Prostate gland (tissue), 2 donors: ENCODE results near the gene LRIT1. TPM values are rescaled to one million over a fixed set of nuclear protein-coding genes. Genes with fewer than 3 reads are reported as not detected.
A peak's percentile ranks its signal among the peaks of the same experiment; 100 is the strongest.

Experiments
- DNase-seq: peaks from one replicate; pipeline ENCODE4 v3.0.0-alpha.2; 2019; ENCODE audit warnings: low spot score
- H3K27ac ChIP-seq, 2 donors: fragments of 200-600 bp; sonication (generic); 2 replicates each; pipeline ENCODE4 v1.5.1; 2017 to 2019
- H3K27me3 ChIP-seq: fragments of 200-600 bp; sonication (generic); replicated peaks from 2 replicates; pipeline ENCODE4 v1.5.1; 2019; ENCODE audit not compliant: insufficient read depth
- H3K36me3 ChIP-seq, 2 donors: fragments of 200-600 bp; sonication (generic); 1 replicate in 1 of 2; 2 replicates in 1 of 2; pipeline versions ENCODE4 v1.5.1 to v1.8.1; 2017 to 2019
- H3K4me1 ChIP-seq: fragments of 200-600 bp; sonication (generic); replicated peaks from 2 replicates; pipeline ENCODE4 v1.5.1; 2019
- H3K4me3 ChIP-seq, 2 donors: fragments of 200-600 bp; sonication (generic); 2 replicates each; pipeline ENCODE4 v1.5.1; 2017 to 2019
- H3K9me3 ChIP-seq: fragments of 200-600 bp; sonication (generic); 2 replicates; pipeline ENCODE4 v1.5.1; 2017
- CTCF ChIP-seq, 4 experiments: fragments of 200-600 bp in 2 of 4; fragments of 450-650 bp in 2 of 4; sonication (generic) in 2 of 4; IDR thresholded peaks; 1 replicate in 3 of 4; 2 replicates in 1 of 4; pipeline ENCODE4 v1.5.1; 2016 to 2019; ENCODE audit warnings: antibody characterized with exemption in 4 of 4, mild to moderate bottlenecking in 2 of 4, moderate library complexity in 2 of 4
- POLR2A ChIP-seq: fragments of 450-650 bp; IDR thresholded peaks from one replicate; pipeline ENCODE4 v1.6.1; 2016; ENCODE audit warnings: antibody characterized with exemption, mild to moderate bottlenecking
- POLR2AphosphoS5 ChIP-seq: sonication (generic); formaldehyde crosslinking; IDR thresholded peaks from one replicate; pipeline ENCODE4 v1.6.1; 2017; ENCODE audit warnings: antibody characterized with exemption
- WGBS: methylation state at CpG from one replicate; pipeline ENCODE4 v1.1.5; 2018; 5-methylcytosine and 5-hydroxymethylcytosine counted together
- intact Hi-C: fragments of 100-400 bp; cut with DNase I; formaldehyde crosslinking; loops from one replicate; pipeline ENCODE4 v1.14.2; 2022
- total RNA-seq, 2 donors: library from RNA; depleted of rRNA; stranded (reverse); fragments of >200 nt; gene quantifications; one replicate each; pipeline ENCODE4 v1.1.0, GENCODE V29; 2016

LRIT1 gene
- total RNA-seq, 2 donors from 2014 or later, result 1.1 TPM; not detected in 1

- H3K27me3 ChIP-seq, result no peaks in the 10 kb centered on the region
- no peaks in the 10 kb centered on the region for H3K4me1 ChIP-seq
- intact Hi-C loops, result loop anchor here (5.0 kb wide), 1 partner anchor 110 kb away; no protein-coding TSS in a partner anchor
- H3K27ac ChIP-seq, result no peak overlapping the region
- TF ChIP-seq CTCF (IDR thresholded peaks at IDR 0.05) (no peak), POLR2A (no peak), POLR2AphosphoS5 (no peak)
- H3K36me3 ChIP-seq, result no peaks in the 10 kb centered on the region
- H3K9me3 ChIP-seq, result no peaks in the 10 kb centered on the region
- no peak overlapping the region for H3K4me3 ChIP-seq
- 38% methylated on average over 7 of the region's 7 CpGs for WGBS
- no peak for DNase-seq
These were observed 26.3 kb upstream of the LRIT1 start for GRCh38 chr10:84267503-84268126.

DNA sequence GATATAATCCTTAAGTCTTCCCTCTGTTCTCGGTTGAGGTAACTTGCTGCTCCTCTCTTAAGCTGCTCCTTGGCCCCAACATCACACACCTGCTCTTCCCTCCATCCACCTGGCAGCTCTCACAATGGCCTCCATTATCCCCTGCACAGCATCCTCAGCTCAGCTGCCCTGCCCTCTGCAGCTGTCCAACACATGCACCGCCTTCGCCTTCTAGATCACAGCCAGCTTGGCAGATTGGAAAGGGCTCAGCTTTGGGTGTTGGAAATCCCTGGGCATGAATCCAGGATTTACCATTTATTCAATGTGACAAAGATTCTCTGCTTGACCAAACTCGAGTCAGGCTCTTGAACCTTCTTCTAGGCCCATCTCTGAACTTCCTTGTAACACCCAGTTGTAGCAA, 24.1 kb upstream of the LRIT1 start:
- no peak for DNase-seq
- H3K36me3 ChIP-seq, result no peaks in the 10 kb centered on the region
- H3K27ac ChIP-seq, result no peak overlapping the region
- 61% methylated on average over 4 of the region's 4 CpGs for WGBS
- no peaks in the 10 kb centered on the region for H3K9me3 ChIP-seq
- no peaks in the 10 kb centered on the region for H3K27me3 ChIP-seq
- no peaks in the 10 kb centered on the region for H3K4me1 ChIP-seq
- TF ChIP-seq POLR2A (no peak), POLR2AphosphoS5 (no peak), CTCF (IDR thresholded peaks at IDR 0.05) (no peak)
- no peak overlapping the region for H3K4me3 ChIP-seq
- intact Hi-C loops, result loop anchor here (2.0 to 5.0 kb wide), 2 partner anchors 112 to 271 kb away; no protein-coding TSS in a partner anchor

DNA sequence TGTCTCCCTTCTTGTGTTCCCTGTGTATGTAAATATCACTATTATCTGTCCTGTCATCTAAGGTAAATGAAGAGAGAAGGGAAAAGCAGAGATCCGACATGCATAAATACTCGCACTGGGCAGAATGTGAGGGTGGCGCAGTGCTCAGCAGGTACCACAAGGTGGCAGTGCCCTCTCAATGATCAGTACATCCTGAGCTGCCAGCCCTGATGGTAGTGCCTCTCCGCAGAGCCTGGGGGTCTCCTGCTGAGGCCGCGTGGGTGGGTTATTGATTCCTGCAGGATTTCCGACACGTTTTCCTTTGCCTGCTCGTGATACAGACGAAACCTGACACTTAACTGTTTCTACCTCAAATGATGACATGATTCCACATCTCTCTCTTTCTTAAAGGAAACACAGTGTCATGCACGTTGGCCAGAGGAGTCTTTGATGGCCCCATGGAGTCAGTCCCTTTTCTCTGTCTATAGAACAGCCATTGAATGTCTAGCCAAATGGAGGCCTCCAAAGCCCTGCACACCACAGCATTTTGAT, 23.3 kb upstream of the LRIT1 start:
- intact Hi-C loops, result loop anchor here (2.0 to 5.0 kb wide), 2 partner anchors 113 to 272 kb away; no protein-coding TSS in a partner anchor
- Histone ChIP-seq H3K9me3 (no peaks in the 10 kb centered on the region), H3K36me3 (no peaks in the 10 kb centered on the region), H3K27me3 (no peaks in the 10 kb centered on the region), H3K27ac (no peak overlapping the region), H3K4me3 (no peak overlapping the region), H3K4me1 (no peaks in the 10 kb centered on the region)
- TF ChIP-seq CTCF (IDR thresholded peaks at IDR 0.05) (peak; percentile 73 to 84 (median 81)), POLR2A (no peak), POLR2AphosphoS5 (peak; percentile 13)
- DNase-seq, result peak; percentile 64
- WGBS, result 1% methylated on average over 11 of the region's 11 CpGs

DNA sequence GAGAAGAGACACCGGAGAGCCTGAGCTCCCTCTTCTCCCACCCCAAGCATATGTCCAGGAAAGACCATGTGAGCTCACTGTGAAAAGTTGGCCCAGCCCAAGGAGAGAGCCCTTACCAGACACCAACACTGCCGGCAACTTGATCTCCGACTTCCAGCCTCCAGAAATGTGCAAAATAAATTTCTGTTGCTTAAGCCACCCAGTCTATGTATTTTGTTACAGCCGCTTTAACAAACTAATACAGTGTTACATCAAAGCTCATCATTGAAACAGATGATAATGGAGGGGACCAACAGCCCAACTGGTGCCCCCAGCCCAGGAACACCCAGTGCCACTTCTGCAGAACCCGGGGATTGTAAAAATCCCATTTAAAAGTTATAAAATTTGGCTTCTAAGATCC, 22.4 kb upstream of the LRIT1 start:
- Histone ChIP-seq H3K27me3 (no peaks in the 10 kb centered on the region), H3K4me3 (no peak overlapping the region), H3K36me3 (no peaks in the 10 kb centered on the region), H3K9me3 (no peaks in the 10 kb centered on the region), H3K4me1 (no peaks in the 10 kb centered on the region), H3K27ac (no peak overlapping the region)
- intact Hi-C loops, result loop anchor here (2.0 kb wide), 1 partner anchor 273 kb away; no protein-coding TSS in a partner anchor
- 92% methylated on average over 5 of the region's 5 CpGs for WGBS
- DNase-seq, result no peak
- TF ChIP-seq POLR2AphosphoS5 (no peak), CTCF (IDR thresholded peaks at IDR 0.05) (no peak), POLR2A (no peak)
